ENCODE data around the gene EIF3J.
"Not testable (repeated sequence)": the region's sequence is repeated elsewhere in the genome, so short reads cannot be mapped to it uniquely, and the experiment has no call there.

Gene EIF3J

DNA sequence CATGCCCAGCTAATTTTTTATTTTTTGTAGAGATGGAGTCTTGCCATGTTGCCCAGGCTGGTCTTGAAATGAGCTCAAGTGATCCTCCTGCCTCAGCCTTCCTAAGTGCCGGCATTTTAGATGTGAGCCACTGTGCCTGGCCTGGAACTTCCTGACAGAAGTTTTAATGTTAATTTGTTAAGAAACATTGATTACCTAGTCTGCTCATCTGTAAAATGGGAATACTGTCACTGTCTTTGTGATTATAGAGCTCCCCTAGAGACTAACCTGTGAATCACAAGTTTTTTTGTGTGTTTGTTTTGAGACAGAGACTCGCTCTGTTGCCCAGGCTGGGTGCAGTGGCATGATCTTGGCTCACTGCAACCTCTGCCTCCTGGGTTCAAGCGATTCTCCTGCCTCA, 4.3 kb upstream of the EIF3J start:
- Histone ChIP-seq H3K27me3 (ENCODE audit: insufficient read depth, insufficient read length) (no peaks in the 10 kb centered on the region), H3K4me3 (ENCODE audit: insufficient read length, low read depth) (no peak overlapping the region), H3K9me3 (ENCODE audit: insufficient read depth, low read length) (no peaks in the 10 kb centered on the region), H3K36me3 (ENCODE audit: insufficient read depth, insufficient read length, low read length) (peaks cover 14% of the 10 kb centered on the region), H3K4me1 (ENCODE audit: insufficient read depth, insufficient read length) (no peaks in the 10 kb centered on the region), H3K9ac (ENCODE audit: insufficient read length, low read depth) (no peak overlapping the region)
- DNase-seq (ENCODE audit: low read depth, low spot score), result no peak
- TF ChIP-seq SUZ12 (IDR thresholded peaks at IDR 0.05; ENCODE audit: extremely low read depth, insufficient read depth, insufficient read length), result no peak
- TF ChIP-seq ZNF274 (IDR thresholded peaks at IDR 0.05; ENCODE audit: low read depth, low read length), result no peak
- no peak for TF ChIP-seq YY1 (IDR thresholded peaks at IDR 0.05; ENCODE audit: insufficient read depth, insufficient read length)

DNA sequence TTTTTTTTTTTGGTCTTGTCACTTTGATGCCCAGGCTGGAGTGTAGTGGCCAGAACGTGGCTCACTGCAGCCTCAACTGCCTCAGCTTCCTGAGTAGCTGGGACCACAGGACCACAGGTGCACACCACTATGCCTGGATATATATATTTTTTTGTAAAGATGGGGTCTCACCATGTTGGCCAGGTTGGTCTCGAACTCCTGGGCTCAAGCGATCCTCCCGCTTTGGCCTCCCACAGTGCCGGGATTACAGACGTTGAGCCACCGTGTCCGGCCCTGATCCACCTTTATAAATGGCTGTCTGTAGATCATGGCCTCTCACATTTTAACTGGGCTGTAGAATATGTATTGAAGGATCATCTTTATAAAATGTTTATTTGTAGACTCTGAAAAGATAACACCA, 1.9 kb upstream of the EIF3J start:
- no peaks in the 10 kb centered on the region for H3K9me3 ChIP-seq (ENCODE audit: insufficient read depth, low read length)
- H3K27me3 ChIP-seq (ENCODE audit: insufficient read depth, insufficient read length), result no peaks in the 10 kb centered on the region
- no peak for DNase-seq (ENCODE audit: low read depth, low spot score)
- H3K4me1 ChIP-seq (ENCODE audit: insufficient read depth, insufficient read length), result no peaks in the 10 kb centered on the region
- no peak overlapping the region for H3K9ac ChIP-seq (ENCODE audit: insufficient read length, low read depth)
- H3K4me3 ChIP-seq (ENCODE audit: insufficient read length, low read depth), result peak overlapping the region; percentile 9
- peaks cover 12% of the 10 kb centered on the region for H3K36me3 ChIP-seq (ENCODE audit: insufficient read depth, insufficient read length, low read length)
- TF ChIP-seq ZNF274 (IDR thresholded peaks at IDR 0.05; ENCODE audit: low read depth, low read length), result no peak
- no peak for TF ChIP-seq YY1 (IDR thresholded peaks at IDR 0.05; ENCODE audit: insufficient read depth, insufficient read length)
- no peak for TF ChIP-seq SUZ12 (IDR thresholded peaks at IDR 0.05; ENCODE audit: extremely low read depth, insufficient read depth, insufficient read length)

DNA sequence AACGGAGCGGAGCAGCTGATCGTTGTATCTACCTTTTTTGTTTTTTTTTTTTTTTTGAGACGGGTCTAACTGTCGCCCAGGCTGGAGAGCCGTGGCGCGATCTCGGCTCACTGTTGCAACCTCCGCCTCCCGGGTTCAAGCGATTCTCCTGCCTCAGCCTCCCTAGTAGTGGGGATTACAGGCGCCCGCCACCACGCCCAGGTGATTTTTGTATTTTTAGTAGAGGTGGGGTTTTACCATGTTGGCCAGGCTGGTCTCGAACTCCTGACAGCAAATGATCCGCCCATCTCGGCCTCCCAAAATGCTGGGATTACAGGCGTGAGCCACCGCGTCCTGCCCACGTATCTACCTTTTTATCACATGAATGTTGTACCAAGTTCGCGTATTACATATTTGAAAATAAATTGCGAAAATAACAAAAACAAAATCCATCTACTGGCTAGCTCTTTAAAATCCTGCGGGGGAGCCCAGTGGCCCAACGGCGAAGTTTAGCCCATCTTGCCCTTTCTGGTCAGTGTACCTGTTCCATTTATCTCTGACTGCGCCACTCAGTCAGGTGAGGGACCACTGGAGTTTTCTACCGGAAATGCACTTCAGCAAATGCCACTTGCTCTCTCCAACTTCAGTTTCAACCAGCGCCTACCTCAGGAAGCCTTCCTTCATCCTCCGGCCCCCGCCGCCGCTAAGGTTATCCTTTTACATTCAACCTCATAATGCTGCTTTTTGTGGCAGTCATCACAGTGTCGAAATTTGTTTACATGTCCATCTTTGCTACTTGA, 1.2 kb upstream of the EIF3J start:
- Histone ChIP-seq H3K4me3 (ENCODE audit: insufficient read length, low read depth) (peak overlapping the region; percentile 76), H3K4me1 (ENCODE audit: insufficient read depth, insufficient read length) (no peaks in the 10 kb centered on the region), H3K9me3 (ENCODE audit: insufficient read depth, low read length) (no peaks in the 10 kb centered on the region), H3K27me3 (ENCODE audit: insufficient read depth, insufficient read length) (no peaks in the 10 kb centered on the region), H3K9ac (ENCODE audit: insufficient read length, low read depth) (peak overlapping the region; percentile 92), H3K36me3 (ENCODE audit: insufficient read depth, insufficient read length, low read length) (peaks cover 18% of the 10 kb centered on the region)
- no peak for DNase-seq (ENCODE audit: low read depth, low spot score)
- TF ChIP-seq YY1 (IDR thresholded peaks at IDR 0.05; ENCODE audit: insufficient read depth, insufficient read length) (no peak), SUZ12 (IDR thresholded peaks at IDR 0.05; ENCODE audit: extremely low read depth, insufficient read depth, insufficient read length) (no peak), ZNF274 (IDR thresholded peaks at IDR 0.05; ENCODE audit: low read depth, low read length) (no peak)

DNA sequence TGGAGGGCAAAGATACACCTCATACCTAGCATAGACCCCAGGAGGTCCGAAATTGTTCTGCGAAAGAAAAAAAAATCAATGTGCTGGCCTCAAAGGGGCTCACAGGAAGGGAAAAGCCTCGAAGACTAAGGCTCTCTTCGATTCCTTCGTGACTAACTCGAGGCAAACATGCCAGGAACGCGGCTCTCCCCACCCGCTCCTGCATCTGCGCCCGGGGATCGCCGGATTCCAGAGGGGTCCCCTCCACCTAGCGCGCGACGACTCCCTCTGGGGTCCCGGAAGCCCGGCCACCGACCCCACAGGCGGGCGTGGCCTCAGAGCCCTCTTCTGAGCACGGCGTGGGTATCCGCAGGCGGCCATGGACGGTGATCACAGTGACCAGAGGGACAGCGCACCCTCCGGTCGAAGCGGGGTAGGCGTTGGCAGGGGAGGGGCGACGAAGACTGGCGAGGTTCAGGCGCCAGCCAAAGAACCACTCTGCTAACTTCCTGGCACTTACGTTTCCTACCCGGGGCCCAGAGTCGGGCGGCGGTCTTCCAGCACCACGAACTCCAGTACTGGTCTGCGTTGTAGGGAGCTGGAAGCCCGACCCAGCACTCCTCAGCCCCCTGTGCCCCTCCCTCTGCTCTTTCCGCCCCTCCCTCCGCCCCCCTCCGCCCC, 515 bp upstream of the EIF3J start:
- TF ChIP-seq YY1 (IDR thresholded peaks at IDR 0.05; ENCODE audit: insufficient read depth, insufficient read length) (no peak), ZNF274 (IDR thresholded peaks at IDR 0.05; ENCODE audit: low read depth, low read length) (no peak)
- peak; percentile 49 for DNase-seq (ENCODE audit: low read depth, low spot score)
- Histone ChIP-seq H3K27me3 (ENCODE audit: insufficient read depth, insufficient read length) (no peaks in the 10 kb centered on the region), H3K4me3 (ENCODE audit: insufficient read length, low read depth) (peak overlapping the region; percentile 76), H3K36me3 (ENCODE audit: insufficient read depth, insufficient read length, low read length) (peaks cover 25% of the 10 kb centered on the region), H3K9me3 (ENCODE audit: insufficient read depth, low read length) (no peaks in the 10 kb centered on the region), H3K4me1 (ENCODE audit: insufficient read depth, insufficient read length) (no peaks in the 10 kb centered on the region), H3K9ac (ENCODE audit: insufficient read length, low read depth) (peak overlapping the region; percentile 92)

DNA sequence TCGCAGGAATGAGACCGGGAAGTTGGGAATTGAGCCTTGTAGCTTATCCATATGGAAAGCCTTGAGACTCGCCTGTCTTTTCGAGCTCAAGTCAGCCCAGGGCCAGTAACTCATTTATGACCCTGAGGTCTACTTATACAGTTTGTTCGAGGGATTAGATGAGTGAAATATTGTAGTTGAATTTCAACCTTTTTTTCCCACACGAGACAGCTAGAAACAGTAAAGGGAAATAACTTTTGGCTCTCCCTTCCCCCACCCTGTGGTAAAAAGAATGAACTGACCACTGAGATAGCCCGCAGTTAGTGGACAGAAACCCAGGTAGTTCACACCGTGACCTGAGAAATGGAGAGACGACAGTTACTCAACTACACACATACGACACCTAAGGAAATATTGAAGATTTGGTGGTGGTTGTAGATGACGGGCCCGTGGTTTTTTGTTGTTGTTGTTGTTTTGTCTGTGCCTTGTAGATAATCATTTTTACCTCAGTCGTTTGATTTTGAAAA, 841 bp downstream of the EIF3J start:
- Histone ChIP-seq H3K4me1 (ENCODE audit: insufficient read depth, insufficient read length) (no peaks in the 10 kb centered on the region), H3K4me3 (ENCODE audit: insufficient read length, low read depth) (peak overlapping the region; percentile 89), H3K9me3 (ENCODE audit: insufficient read depth, low read length) (no peaks in the 10 kb centered on the region), H3K27me3 (ENCODE audit: insufficient read depth, insufficient read length) (no peaks in the 10 kb centered on the region), H3K9ac (ENCODE audit: insufficient read length, low read depth) (peak overlapping the region; percentile 97), H3K36me3 (ENCODE audit: insufficient read depth, insufficient read length, low read length) (peaks cover 32% of the 10 kb centered on the region)
- DNase-seq (ENCODE audit: low read depth, low spot score), result no peak
- TF ChIP-seq ZNF274 (IDR thresholded peaks at IDR 0.05; ENCODE audit: low read depth, low read length), result no peak
- TF ChIP-seq SUZ12 (IDR thresholded peaks at IDR 0.05; ENCODE audit: extremely low read depth, insufficient read depth, insufficient read length), result no peak
- TF ChIP-seq YY1 (IDR thresholded peaks at IDR 0.05; ENCODE audit: insufficient read depth, insufficient read length), result no peak

DNA sequence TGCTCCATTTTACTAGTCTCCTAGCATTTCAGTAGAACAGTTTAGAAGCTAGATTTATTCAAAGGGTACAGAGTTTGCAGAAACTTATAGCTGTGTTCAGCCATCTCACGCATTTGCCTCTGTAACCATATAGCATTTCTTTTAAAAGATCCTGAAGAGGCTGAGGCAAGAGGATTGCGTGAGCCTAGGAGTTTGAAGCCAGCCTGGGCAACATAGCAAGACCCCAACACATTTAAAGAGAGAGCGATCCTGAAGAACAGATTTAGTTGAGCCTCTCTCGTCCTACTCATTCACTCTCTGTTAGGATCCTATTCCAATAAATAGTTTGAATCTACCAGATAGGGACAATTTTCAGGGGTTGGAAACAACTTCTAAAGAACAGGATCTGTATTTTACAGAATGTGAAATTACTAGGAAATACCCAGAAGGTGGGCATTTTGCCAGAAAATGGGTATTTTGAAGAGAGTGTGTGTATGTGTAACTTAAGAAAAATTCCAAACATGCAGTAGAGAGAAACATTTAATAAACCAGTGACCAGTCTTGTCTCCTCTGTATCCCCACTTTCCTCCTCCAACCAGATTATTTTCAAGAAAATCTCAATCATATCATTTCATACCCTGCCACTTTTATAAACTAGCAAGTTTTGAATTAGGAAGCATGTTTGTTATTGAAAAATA, 4.5 kb downstream of the EIF3J start:
- Histone ChIP-seq H3K36me3 (ENCODE audit: insufficient read depth, insufficient read length, low read length) (peaks cover 35% of the 10 kb centered on the region), H3K27me3 (ENCODE audit: insufficient read depth, insufficient read length) (no peaks in the 10 kb centered on the region), H3K4me3 (ENCODE audit: insufficient read length, low read depth) (no peak overlapping the region), H3K9ac (ENCODE audit: insufficient read length, low read depth) (no peak overlapping the region), H3K9me3 (ENCODE audit: insufficient read depth, low read length) (no peaks in the 10 kb centered on the region), H3K4me1 (ENCODE audit: insufficient read depth, insufficient read length) (no peaks in the 10 kb centered on the region)
- DNase-seq (ENCODE audit: low read depth, low spot score), result no peak
- TF ChIP-seq SUZ12 (IDR thresholded peaks at IDR 0.05; ENCODE audit: extremely low read depth, insufficient read depth, insufficient read length) (no peak), YY1 (IDR thresholded peaks at IDR 0.05; ENCODE audit: insufficient read depth, insufficient read length) (no peak), ZNF274 (IDR thresholded peaks at IDR 0.05; ENCODE audit: low read depth, low read length) (no peak)

DNA sequence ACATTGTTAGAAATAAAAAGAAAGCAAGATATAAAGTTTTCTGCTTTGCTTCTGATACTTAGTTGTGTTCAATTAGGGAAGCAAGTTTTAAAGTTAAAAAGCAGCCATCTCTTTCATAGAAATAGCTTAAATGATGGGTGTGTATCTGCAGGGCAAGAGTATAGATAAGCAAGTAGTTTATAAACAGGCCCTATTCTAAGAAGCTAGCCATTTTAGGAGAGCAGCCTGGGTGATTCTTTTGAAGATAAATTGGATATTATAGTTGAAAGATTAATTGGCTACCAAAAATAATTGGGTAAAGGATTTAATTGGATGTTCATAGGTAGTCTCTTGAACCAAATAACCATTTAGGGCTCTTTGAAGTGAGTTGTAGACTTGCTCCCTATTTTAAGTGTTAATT, 5.6 kb downstream of the EIF3J start:
- H3K27me3 ChIP-seq (ENCODE audit: insufficient read depth, insufficient read length), result no peaks in the 10 kb centered on the region
- no peaks in the 10 kb centered on the region for H3K4me1 ChIP-seq (ENCODE audit: insufficient read depth, insufficient read length)
- no peaks in the 10 kb centered on the region for H3K9me3 ChIP-seq (ENCODE audit: insufficient read depth, low read length)
- H3K36me3 ChIP-seq (ENCODE audit: insufficient read depth, insufficient read length, low read length), result peaks cover 35% of the 10 kb centered on the region
- no peak overlapping the region for H3K9ac ChIP-seq (ENCODE audit: insufficient read length, low read depth)
- TF ChIP-seq SUZ12 (IDR thresholded peaks at IDR 0.05; ENCODE audit: extremely low read depth, insufficient read depth, insufficient read length) (no peak), ZNF274 (IDR thresholded peaks at IDR 0.05; ENCODE audit: low read depth, low read length) (no peak), YY1 (IDR thresholded peaks at IDR 0.05; ENCODE audit: insufficient read depth, insufficient read length) (no peak)
- no peak for DNase-seq (ENCODE audit: low read depth, low spot score)
- no peak overlapping the region for H3K4me3 ChIP-seq (ENCODE audit: insufficient read length, low read depth)

DNA sequence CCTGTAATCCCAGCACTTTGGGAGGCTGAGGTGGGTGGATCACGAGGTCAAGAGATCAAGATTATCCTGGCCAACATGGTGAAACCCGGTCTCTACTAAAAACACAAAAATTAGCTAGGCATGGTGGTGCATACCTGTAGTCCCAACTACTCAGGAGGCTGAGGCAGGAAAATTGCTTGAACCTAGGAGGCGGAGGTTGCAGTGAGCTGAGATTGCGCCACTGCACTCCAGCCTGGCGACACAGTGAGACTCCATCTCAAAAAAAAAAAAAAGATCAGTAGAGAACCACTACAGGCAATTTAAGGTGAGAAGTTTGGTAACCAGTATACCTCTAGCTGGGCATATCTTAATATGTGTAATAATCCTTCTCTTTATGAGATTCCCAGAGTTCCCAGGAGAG, 7.8 kb downstream of the EIF3J start:
- not testable (repeated sequence) for H3K4me1 ChIP-seq (ENCODE audit: insufficient read depth, insufficient read length); H3K27me3 ChIP-seq (ENCODE audit: insufficient read depth, insufficient read length); H3K4me3 ChIP-seq (ENCODE audit: insufficient read length, low read depth); DNase-seq (ENCODE audit: low read depth, low spot score); H3K9me3 ChIP-seq (ENCODE audit: insufficient read depth, low read length); H3K9ac ChIP-seq (ENCODE audit: insufficient read length, low read depth)
- peaks cover 36% of the 10 kb centered on the region for H3K36me3 ChIP-seq (ENCODE audit: insufficient read depth, insufficient read length, low read length)

All from NT2/D1 (cell line).